ENCODE data around the gene TTC33.

The TTC33 gene

GRCh38 chr5:40501711-40502444, 253.9 kb downstream of the TTC33 start:
- DNase-seq = no peak

GRCh38 chr5:40499518-40500273, 256.1 kb downstream of the TTC33 start:
- DNase-seq = no peak

DNA sequence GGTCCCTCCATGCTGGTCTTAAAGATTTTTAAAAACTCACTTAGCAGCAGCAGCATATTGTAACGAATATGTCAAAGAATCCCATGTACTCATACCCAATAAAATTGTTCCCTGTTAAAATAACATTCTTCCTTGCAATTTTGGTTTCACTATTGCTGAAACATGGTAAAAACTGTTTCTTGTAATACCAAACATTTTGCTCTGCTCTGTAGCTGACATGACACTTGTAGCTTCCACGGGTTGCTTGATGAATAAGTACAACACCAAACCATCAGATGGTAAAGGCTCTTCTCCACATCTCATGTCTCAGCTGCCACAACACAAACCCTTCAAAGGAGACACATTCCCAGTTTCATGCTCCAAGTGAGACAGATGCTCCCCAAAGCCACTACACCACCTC, 256.8 kb downstream of the TTC33 start:
- no peak for DNase-seq

GRCh38 chr5:40497573-40497972, 258.2 kb downstream of the TTC33 start:
- DNase-seq = no peak

DNA sequence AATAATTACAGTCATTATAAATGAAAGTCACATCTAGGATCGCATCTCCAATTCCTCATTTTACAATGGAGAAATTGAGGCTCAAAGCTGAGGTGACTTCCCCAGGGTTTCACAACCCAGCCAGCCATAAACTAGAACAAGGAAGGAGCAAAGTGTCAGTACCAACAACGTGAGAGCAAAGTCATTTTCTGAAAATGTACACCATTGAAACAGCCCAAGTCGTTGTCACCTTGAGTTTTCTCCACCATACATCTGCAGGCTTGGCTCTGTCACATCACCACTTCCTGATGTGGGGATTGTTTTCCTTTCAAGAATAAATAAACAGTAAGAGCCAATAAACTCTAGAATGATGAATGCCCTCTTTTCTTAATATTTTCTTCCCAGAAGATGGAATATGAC, 260.5 kb downstream of the TTC33 start:
- DNase-seq = no peak

DNA sequence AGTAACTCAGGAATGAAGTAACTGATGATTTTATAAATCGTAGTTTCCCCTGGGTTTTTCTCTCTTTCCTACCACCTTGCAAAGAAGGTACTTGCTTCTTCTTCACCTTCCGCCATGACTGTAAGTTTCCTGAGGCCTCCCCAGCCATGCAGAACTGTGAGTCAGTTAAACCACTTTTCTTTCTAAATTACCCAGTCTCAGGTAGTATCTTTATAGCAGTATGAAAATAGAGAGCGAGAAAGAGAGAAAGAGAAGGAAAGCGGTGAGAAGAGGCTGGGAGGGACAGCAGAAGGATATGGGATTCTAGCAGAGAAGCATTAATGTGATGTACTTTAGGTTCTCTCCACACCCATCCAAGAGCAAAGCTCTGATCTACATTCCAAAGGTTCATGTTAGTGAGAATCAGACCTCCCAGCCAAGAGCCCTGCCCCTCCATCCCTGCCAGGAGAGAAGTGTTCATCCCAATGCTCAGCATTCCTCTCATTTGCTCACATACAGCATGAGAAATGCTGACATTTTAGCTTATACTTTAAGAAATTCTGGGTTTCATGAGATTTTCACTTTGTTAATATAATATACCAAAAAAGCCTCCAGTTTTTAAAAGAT, 261.0 kb downstream of the TTC33 start:
- DNase-seq = no peak

DNA sequence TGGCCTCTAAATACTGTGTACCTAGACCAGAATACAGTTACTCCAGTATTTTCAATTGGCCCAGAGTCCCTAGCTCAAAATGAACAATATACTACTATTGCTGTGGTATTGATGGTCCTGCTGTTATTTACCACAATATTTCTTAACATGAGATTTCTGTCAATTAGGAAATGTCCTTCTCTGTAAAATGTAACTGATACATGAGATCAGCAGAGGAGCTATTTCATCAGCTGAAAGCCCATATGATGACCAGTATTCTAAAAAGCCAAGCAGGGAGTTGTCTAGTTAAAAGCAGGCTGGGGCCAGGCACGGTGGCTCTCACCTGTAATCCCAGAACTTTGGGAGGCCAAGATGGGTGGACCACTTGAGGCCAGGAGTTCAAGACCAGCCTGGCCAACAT, 263.7 kb downstream of the TTC33 start:
- no peak for DNase-seq

GRCh38 chr5:40491644-40492043, 264.1 kb downstream of the TTC33 start:
- DNase-seq = no peak

GRCh38 chr5:40490464-40491111, 265.2 kb downstream of the TTC33 start:
- DNase-seq = no peak

DNA sequence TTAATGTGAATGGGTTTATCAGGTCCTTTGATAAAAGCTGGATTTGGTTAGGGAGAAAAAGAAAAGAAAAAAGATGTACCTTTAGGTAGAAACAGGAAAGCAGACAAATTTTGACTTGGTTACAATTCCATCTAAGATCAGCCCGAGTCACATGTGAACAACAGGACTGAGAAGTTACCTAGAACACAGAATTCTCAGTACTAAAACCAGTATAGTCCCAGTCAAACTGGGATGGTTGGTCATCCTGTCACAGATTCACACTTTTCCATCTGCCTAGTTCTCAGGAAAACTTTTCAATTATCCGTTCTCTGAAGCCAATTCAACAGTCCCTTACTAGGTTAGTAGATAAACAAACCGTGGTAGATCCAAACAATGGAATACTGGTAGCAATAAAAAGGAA, 266.3 kb downstream of the TTC33 start:
- no peak for DNase-seq

DNA sequence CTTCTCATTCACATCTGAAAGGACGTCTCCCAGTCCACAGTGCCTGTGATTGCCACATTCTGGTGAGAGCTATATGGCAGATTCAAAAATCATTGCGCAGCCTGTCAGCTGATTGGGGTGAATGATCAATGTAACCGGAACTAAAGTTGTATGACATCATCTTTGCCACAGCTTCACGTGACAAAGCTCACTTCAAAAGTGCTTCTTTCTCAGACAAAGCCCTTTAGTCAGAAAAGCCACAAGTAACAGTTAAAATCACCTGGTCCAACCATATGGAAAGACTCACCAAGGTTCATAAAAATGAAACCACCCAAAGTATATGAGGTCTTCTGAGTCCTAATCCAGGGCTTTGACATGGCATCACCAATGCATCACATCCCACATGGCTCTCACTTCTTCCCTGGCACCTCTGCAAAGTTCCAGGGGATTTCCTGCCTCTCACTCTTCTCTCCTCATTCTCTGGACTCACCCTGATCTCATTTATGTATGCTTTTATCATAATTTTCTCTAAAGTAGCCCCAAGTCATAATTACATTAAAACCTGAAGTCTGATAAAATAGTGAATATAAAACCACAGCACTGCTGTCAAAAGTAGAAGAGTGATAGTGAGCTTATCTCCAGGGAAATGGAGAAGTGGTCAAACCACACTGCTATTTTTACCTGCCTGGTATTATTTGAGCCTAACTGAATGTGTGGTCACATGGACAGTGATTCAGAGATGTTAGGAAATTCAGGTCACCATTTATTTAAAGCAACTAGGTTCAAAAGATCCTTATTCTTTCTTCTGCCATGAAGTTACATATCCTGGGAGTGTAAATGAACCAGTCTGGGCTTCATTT, 269.1 kb downstream of the TTC33 start:
- DNase-seq = peak; percentile 34

GRCh38 chr5:40485021-40485998, 270.5 kb downstream of the TTC33 start:
- no peak for DNase-seq

GRCh38 chr5:40484495-40484894, 271.3 kb downstream of the TTC33 start:
- DNase-seq = no peak

DNA sequence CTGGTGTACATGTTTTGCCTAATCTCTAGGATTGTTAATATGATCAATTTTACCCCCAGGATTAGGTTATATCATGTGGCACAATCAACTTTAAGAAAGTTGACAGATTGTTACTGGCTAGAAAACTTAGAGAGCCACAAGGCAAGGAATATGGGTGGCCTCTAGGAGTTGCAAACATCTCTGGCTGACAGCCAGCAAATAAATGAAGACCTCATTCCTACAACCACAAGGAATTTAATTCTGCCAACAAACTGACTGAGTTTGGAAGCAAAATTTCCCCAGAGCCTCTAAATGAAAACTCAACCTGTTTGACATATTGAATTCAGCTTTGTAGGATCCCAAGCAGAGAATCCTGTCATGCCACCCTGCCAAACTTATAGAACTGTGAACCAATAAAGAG, 272.4 kb downstream of the TTC33 start:
- no peak for DNase-seq

DNA sequence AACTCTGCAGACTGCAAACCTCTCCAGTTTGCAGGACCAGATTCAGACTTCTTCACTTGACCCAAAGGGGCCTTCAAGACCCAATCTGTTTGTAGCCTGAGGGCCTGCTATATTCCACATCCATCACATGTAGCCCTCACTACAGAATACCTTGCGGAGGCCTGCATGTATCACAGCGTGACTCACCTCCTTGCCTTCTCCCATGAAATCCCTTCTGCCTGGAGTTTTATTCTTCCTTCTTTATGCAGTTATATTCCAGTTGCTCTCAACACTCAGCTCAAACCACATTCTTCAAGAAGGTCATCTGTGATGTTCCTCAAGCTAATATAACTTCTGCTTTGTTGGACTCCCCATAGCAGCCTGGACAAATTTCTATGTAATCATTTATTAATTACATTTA, 274.5 kb downstream of the TTC33 start:
- DNase-seq = no peak

- DNase-seq = peak; percentile 13
These were observed 275.4 kb downstream of the TTC33 start for GRCh38 chr5:40480392-40480791.

DNA sequence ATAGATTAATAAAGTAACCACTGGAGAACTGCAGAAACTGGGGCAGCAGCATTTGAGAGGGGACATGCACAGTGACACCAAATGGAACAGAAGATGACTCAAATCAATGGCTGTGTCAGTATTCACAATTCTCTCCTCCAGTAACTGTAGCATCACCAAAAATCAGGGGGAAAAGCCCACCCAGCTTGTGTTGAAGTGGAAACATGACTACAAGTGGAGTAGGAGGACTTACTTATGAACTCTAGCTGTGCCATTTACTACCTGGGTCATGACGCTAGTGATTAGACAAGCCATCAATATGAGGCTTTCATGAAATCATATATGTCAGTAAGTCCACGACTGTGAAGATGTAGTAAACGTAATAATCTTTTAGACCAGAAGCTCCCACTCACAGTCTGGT, 275.8 kb downstream of the TTC33 start:
- DNase-seq = no peak

DNA sequence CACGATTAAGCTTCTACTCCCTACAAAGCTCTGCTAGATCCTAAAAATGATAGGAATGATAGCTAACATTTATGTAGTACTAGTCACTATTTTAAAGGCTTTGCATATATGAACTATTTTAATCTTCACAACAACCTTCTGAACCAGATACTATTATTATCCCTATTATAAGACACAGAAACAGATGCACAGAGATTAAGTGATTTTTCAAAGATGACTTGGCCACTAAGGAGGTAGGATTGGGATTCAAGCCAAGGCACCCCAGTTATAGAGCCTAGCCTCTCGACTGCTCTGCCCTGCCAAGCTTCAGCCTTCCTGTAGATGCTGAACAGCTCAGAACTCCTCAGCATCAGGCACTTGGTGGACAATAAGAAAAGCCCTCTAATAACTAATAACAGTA, 277.0 kb downstream of the TTC33 start:
- no peak for DNase-seq

GRCh38 chr5:40477856-40478546, 277.8 kb downstream of the TTC33 start:
- no peak for DNase-seq

DNA sequence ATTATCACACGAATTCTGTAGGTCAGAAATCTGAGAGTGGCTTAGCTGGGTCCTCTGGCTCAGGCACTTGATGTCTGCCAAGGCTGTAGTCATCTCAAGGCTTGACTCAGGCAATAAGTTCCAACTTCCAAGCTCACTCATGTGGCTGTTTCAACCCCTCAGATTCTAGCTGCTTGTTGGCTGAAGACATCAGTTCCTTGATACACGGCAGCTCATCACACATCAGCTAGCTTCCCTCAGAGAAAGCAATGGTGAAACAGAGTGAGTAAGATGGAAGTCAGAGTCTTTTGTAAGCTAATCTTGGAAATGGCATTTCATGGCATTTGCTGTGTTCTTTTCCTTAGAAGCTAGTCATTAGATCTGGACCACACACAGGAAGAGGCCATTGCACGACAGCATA, 280.2 kb downstream of the TTC33 start:
- no peak for DNase-seq

GRCh38 chr5:40474250-40474649, 281.5 kb downstream of the TTC33 start:
- DNase-seq = no peak
